Amniotic epithelial cell (primary cell): ENCODE results near the gene FADS2.

ENCODE experiments used
- DNase-seq: peaks from one replicate; pipeline ENCODE4 v3.0.0-alpha.2; 2010; ENCODE audit warnings: low read depth

FADS2 gene

GRCh38 chr11:61827571-61828378 is at the start of gene FADS2:
Gene FADS2, plus strand, starts transcription at chr11:61828300. Its CDS starts 91 bp downstream, at chr11:61828391.
- DNase-seq, result peak; percentile 94

- DNase-seq, result no peak
These were observed 49.7 kb upstream of the FADS2 start for GRCh38 chr11:61778357-61778886.

- no peak for DNase-seq
These were observed 49.0 kb upstream of the FADS2 start for GRCh38 chr11:61778920-61779650.

GRCh38 chr11:61779666-61780525 is 48.2 kb upstream of the FADS2 start:
- no peak for DNase-seq

GRCh38 chr11:61780581-61781162 is 47.4 kb upstream of the FADS2 start:
- no peak for DNase-seq

- no peak for DNase-seq
These were observed 46.5 kb upstream of the FADS2 start for GRCh38 chr11:61781585-61781984.

GRCh38 chr11:61782299-61782698 is 45.8 kb upstream of the FADS2 start:
- no peak for DNase-seq

GRCh38 chr11:61782841-61783240 is 45.3 kb upstream of the FADS2 start:
- no peak for DNase-seq

GRCh38 chr11:61783717-61784505 is 44.2 kb upstream of the FADS2 start:
- peak; percentile 64 for DNase-seq

- no peak for DNase-seq
These were observed 43.6 kb upstream of the FADS2 start for GRCh38 chr11:61784506-61784805.

- DNase-seq, result no peak
These were observed 42.2 kb upstream of the FADS2 start for GRCh38 chr11:61785837-61786402.

- DNase-seq, result peak; percentile 89
These were observed 40.1 kb upstream of the FADS2 start for GRCh38 chr11:61787928-61788491.

GRCh38 chr11:61791737-61792309 is 36.3 kb upstream of the FADS2 start:
- DNase-seq, result peak; percentile 89

- peak; percentile 95 for DNase-seq
These were observed 35.6 kb upstream of the FADS2 start, which contains the start of the genes FEN1 and TMEM258 for GRCh38 chr11:61792310-61793082. Gene FEN1, plus strand, starts transcription at chr11:61792911. Its CDS starts 2,451 bp downstream, at chr11:61795362. Gene TMEM258, minus strand, starts transcription at chr11:61792599. Its CDS starts 41 bp downstream, at chr11:61792558.

GRCh38 chr11:61793083-61793828 is 34.8 kb upstream of the FADS2 start:
- no peak for DNase-seq

GRCh38 chr11:61793829-61794204 is 34.3 kb upstream of the FADS2 start:
- DNase-seq, result no peak

GRCh38 chr11:61794579-61794978 is 33.5 kb upstream of the FADS2 start:
- DNase-seq, result no peak

- no peak for DNase-seq
These were observed 32.6 kb upstream of the FADS2 start for GRCh38 chr11:61795459-61795858.
